ELR (cell line): Measurements from ENCODE around the gene ATP13A4.

Source experiments
- DNase-seq: peaks from one replicate; pipeline ENCODE4 v3.0.0-alpha.2; 2015; ENCODE audit warnings: low read depth

The ATP13A4 gene

GRCh38 chr3:193491026-193491425 lies 63.7 kb downstream of the ATP13A4 start:
- no peak for DNase-seq

GRCh38 chr3:193490580-193490979 lies 64.1 kb downstream of the ATP13A4 start:
- no peak for DNase-seq

- no peak for DNase-seq
These were observed 64.7 kb downstream of the ATP13A4 start for GRCh38 chr3:193489949-193490348.

- DNase-seq = no peak
These were observed 66.0 kb downstream of the ATP13A4 start for GRCh38 chr3:193488741-193489140.

GRCh38 chr3:193483988-193484539 lies 70.6 kb downstream of the ATP13A4 start:
- no peak for DNase-seq

GRCh38 chr3:193481436-193481835 lies 73.3 kb downstream of the ATP13A4 start:
- DNase-seq = no peak

- no peak for DNase-seq
These were observed 80.2 kb downstream of the ATP13A4 start for GRCh38 chr3:193474446-193474845.

GRCh38 chr3:193470710-193471109 lies 84.0 kb downstream of the ATP13A4 start:
- no peak for DNase-seq

GRCh38 chr3:193465992-193466608 lies 88.6 kb downstream of the ATP13A4 start:
- no peak for DNase-seq

- no peak for DNase-seq
These were observed 89.8 kb downstream of the ATP13A4 start for GRCh38 chr3:193464889-193465288.

GRCh38 chr3:193457526-193457925 lies 97.2 kb downstream of the ATP13A4 start:
- DNase-seq = no peak

- peak; percentile 22 for DNase-seq
These were observed 102.4 kb downstream of the ATP13A4 start for GRCh38 chr3:193452338-193452737.

- peak; percentile 21 for DNase-seq
These were observed 102.8 kb downstream of the ATP13A4 start for GRCh38 chr3:193451902-193452301.

- no peak for DNase-seq
These were observed 107.6 kb downstream of the ATP13A4 start for GRCh38 chr3:193446965-193447602.

- no peak for DNase-seq
These were observed 115.3 kb downstream of the ATP13A4 start for GRCh38 chr3:193439423-193439822.

GRCh38 chr3:193418576-193419373 lies 135.9 kb downstream of the ATP13A4 start:
- DNase-seq = no peak

- DNase-seq = no peak
These were observed 138.1 kb downstream of the ATP13A4 start for GRCh38 chr3:193416629-193417028.

GRCh38 chr3:193407688-193408087 lies 147.0 kb downstream of the ATP13A4 start:
- DNase-seq = no peak

- no peak for DNase-seq
These were observed 147.6 kb downstream of the ATP13A4 start for GRCh38 chr3:193407112-193407511.

GRCh38 chr3:193403307-193403706 lies 151.4 kb downstream of the ATP13A4 start:
- DNase-seq = no peak

GRCh38 chr3:193400304-193400703 lies 154.4 kb downstream of the ATP13A4 start:
- no peak for DNase-seq

GRCh38 chr3:193396451-193397244 lies 158.0 kb downstream of the ATP13A4 start:
- DNase-seq = no peak
